ENCODE measurements around the gene PLA2G2C. TPM values are rescaled to one million over a fixed set of nuclear protein-coding genes. Genes with fewer than 3 reads are reported as not detected.

Gene PLA2G2C
- total RNA-seq, 4 donors from 2014 or later: not detected

DNA sequence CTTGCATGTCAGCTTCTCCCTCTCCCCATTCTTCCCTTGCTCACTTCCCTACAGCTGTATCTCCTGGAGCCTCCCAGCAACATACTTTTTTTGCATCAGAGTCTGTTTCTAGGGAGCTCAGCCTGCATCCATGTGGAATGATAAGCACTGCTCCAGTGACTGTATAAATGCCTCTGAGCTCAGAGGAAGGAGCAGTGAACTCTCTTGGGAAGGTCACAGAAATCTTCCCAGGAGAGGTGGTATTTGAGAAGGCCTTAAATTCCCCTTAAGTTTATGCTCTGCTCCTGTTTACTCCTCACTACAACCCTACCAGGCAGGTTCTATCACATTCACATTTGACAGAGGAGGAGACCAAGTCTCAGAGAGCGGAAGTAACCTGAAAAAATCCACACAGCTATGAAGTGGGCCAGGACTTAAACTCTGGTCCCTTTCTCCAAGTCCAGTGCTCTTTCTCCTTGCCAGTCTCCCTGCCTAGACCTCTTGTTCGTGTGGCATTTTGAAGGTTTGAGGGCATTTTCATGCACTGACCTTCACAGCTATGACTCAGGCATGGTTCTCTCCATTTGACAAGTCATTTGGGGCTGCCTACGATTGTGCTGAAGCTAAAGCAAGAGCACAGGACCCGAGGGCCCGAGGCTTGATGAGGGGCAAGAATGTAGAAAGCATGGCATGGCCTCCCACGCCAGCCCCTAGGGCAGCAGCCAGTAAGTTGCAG, 6.0 kb downstream of the PLA2G2C start:
- Histone ChIP-seq H3K9me3 (no peaks in the 10 kb centered on the region), H3K4me1 (no peaks in the 10 kb centered on the region), H3K4me3 (no peak overlapping the region), H3K36me3 (no peaks in the 10 kb centered on the region), H3K27ac (no peak overlapping the region), H3K27me3 (peaks cover 7% of the 10 kb centered on the region)
- TF ChIP-seq EP300 (IDR thresholded peaks at IDR 0.05) (no peak), POLR2AphosphoS5 (IDR thresholded peaks at IDR 0.05) (no peak), CTCF (IDR thresholded peaks at IDR 0.05) (no peak), POLR2A (IDR thresholded peaks at IDR 0.05) (no peak)
- 87% methylated on average over 6 of the region's 6 CpGs for WGBS
- DNase-seq (ENCODE audit: low spot score in 2 of 2): no peak

- H3K4me1 ChIP-seq: no peaks in the 10 kb centered on the region
- no peak overlapping the region for H3K4me3 ChIP-seq
- WGBS: 80% methylated on average over 2 of the region's 2 CpGs
- H3K36me3 ChIP-seq: no peaks in the 10 kb centered on the region
- no peak overlapping the region for H3K27ac ChIP-seq
- no peaks in the 10 kb centered on the region for H3K9me3 ChIP-seq
- peaks cover 7% of the 10 kb centered on the region for H3K27me3 ChIP-seq
- TF ChIP-seq POLR2A (IDR thresholded peaks at IDR 0.05) (no peak), POLR2AphosphoS5 (IDR thresholded peaks at IDR 0.05) (no peak), CTCF (IDR thresholded peaks at IDR 0.05) (no peak), EP300 (IDR thresholded peaks at IDR 0.05) (no peak)
- no peak for DNase-seq (ENCODE audit: low spot score in 2 of 2)
Measured at GRCh38 chr1:20179371-20180128, 6.8 kb downstream of the PLA2G2C start.

DNA sequence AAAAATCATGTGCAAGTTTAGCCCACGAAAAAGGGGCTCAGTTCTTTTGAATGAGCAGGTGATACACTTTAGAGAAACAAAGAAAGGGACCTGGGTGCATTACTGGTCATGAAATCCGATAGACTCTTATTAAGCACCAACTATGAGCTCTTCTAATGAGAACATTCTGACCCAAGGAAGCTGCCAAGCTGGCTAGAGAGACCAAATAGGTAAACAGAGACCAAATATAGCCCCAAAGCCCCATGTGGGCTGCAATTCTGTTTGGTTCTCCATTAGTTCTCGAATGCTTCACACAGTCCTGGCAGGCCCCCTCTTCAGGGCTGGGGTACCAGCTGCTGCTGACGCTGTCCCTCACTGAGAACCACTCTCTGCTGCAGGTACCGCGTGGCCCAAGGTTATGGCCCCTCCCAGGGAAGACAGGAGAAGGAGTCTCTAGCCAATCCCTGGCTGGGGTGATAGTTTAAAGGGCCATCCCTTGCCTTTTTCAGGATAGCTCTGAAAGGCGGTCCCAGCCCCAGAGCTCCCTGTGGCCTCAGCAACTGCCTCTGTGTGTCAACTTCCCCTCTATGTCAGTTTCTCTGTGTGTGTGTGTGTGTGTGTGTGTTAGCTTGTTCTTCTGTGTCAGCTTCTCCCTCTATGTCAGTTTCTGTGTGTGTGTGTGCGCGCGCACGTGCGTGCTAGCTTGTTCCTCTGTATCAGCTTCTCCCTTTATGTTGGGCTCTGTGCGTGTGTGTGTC, 7.5 kb downstream of the PLA2G2C start:
- DNase-seq (ENCODE audit: low spot score in 2 of 2): no peak
- Histone ChIP-seq H3K36me3 (no peaks in the 10 kb centered on the region), H3K9me3 (no peaks in the 10 kb centered on the region), H3K27ac (no peak overlapping the region), H3K4me3 (no peak overlapping the region), H3K4me1 (no peaks in the 10 kb centered on the region), H3K27me3 (peaks cover 6% of the 10 kb centered on the region)
- WGBS: 81% methylated on average over 13 of the region's 13 CpGs
- TF ChIP-seq CTCF (IDR thresholded peaks at IDR 0.05): no peak
- TF ChIP-seq POLR2A (IDR thresholded peaks at IDR 0.05): no peak
- no peak for TF ChIP-seq EP300 (IDR thresholded peaks at IDR 0.05)
- no peak for TF ChIP-seq POLR2AphosphoS5 (IDR thresholded peaks at IDR 0.05)

- Histone ChIP-seq H3K27ac (no peak overlapping the region), H3K4me3 (no peak overlapping the region), H3K27me3 (no peaks in the 10 kb centered on the region), H3K4me1 (no peaks in the 10 kb centered on the region), H3K36me3 (no peaks in the 10 kb centered on the region), H3K9me3 (no peaks in the 10 kb centered on the region)
- WGBS: 58% methylated on average over 9 of the region's 9 CpGs
- TF ChIP-seq POLR2AphosphoS5 (IDR thresholded peaks at IDR 0.05) (no peak), POLR2A (IDR thresholded peaks at IDR 0.05) (no peak), CTCF (IDR thresholded peaks at IDR 0.05) (no peak), EP300 (IDR thresholded peaks at IDR 0.05) (no peak)
- DNase-seq (ENCODE audit: low spot score in 2 of 2): no peak
Measured at GRCh38 chr1:20174937-20175666, 11.2 kb downstream of the PLA2G2C start.
